NT2/D1 (cell line): ENCODE measurements around the gene IRX3.

Experiments
- DNase-seq: peaks from one replicate; pipeline ENCODE4 v3.0.0-alpha.2; 2011; ENCODE audit warnings: low read depth, low spot score
- H3K27me3 ChIP-seq: 2 replicates; pipeline ENCODE4 v1.6.0; 2011; ENCODE audit warnings: mild to moderate bottlenecking; ENCODE audit not compliant: insufficient read length, insufficient read depth
- H3K36me3 ChIP-seq: 2 replicates; pipeline ENCODE4 v1.6.1; 2011; ENCODE audit warnings: mild to moderate bottlenecking, low read length, mixed read lengths; ENCODE audit not compliant: insufficient read depth, insufficient read length
- H3K4me1 ChIP-seq: 2 replicates; pipeline ENCODE4 v1.5.1; 2011; ENCODE audit not compliant: insufficient read depth, insufficient read length
- H3K4me3 ChIP-seq: 2 replicates; pipeline ENCODE4 v1.5.1; 2011; ENCODE audit warnings: low read depth; ENCODE audit not compliant: insufficient read length
- H3K9ac ChIP-seq: 2 replicates; pipeline ENCODE4 v1.6.0; 2011; ENCODE audit warnings: low read depth; ENCODE audit not compliant: insufficient read length
- H3K9me3 ChIP-seq: 2 replicates; pipeline ENCODE4 v1.5.1; 2011; ENCODE audit warnings: mild to moderate bottlenecking, low read length; ENCODE audit not compliant: insufficient read depth
- SUZ12 ChIP-seq: IDR thresholded peaks from 2 replicates; pipeline ENCODE4 v1.6.1; 2011; ENCODE audit not compliant: insufficient read length, insufficient read depth; ENCODE audit errors: extremely low read depth
- YY1 ChIP-seq: IDR thresholded peaks from 2 replicates; pipeline ENCODE4 v1.6.1; 2011; ENCODE audit not compliant: insufficient read length, insufficient read depth
- ZNF274 ChIP-seq: IDR thresholded peaks from 2 replicates; pipeline ENCODE4 v1.6.1; 2011; ENCODE audit warnings: mild to moderate bottlenecking, low read depth, low read length

The IRX3 gene

DNA sequence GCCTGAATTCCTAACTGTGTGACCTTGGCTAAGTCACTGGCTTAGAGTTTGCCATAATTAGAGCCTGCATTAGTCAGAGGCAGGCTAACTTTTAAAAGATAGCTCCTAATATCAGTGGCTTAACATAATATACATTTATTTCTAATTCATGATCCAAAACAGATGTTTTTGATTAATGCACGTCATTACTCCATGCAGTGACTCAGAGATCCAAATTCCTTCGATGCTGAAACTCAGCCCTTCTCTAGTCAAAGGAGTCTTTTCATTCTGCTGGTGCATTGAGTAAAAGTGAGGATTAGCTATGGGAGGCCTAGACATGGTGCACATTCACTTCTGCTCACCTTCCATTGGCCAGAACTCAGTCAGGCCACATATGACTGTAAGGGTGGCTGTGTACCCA lies 49.8 kb downstream of the IRX3 start:
- Histone ChIP-seq H3K9ac (no peak overlapping the region), H3K4me1 (no peaks in the 10 kb centered on the region), H3K27me3 (no peaks in the 10 kb centered on the region), H3K36me3 (no peaks in the 10 kb centered on the region), H3K9me3 (no peaks in the 10 kb centered on the region), H3K4me3 (no peak overlapping the region)
- DNase-seq = no peak
- TF ChIP-seq ZNF274 = no peak
- TF ChIP-seq SUZ12 = no peak
- TF ChIP-seq YY1 = no peak

- H3K9ac ChIP-seq = no peak overlapping the region
- no peak overlapping the region for H3K4me3 ChIP-seq
- no peaks in the 10 kb centered on the region for H3K36me3 ChIP-seq
- peaks cover 2% of the 10 kb centered on the region for H3K4me1 ChIP-seq
- H3K9me3 ChIP-seq = peaks cover 3% of the 10 kb centered on the region; the same call in 1 of the 2 replicates
- TF ChIP-seq SUZ12 (no peak), ZNF274 (no peak), YY1 (no peak)
- DNase-seq = no peak
- no peaks in the 10 kb centered on the region for H3K27me3 ChIP-seq
Observed at GRCh38 chr16:54233615-54234014, 53.0 kb downstream of the IRX3 start.
